RKO (cell line): ENCODE results near the gene PERM1.

Experiments
- DNase-seq: peaks from one replicate; pipeline ENCODE4 v3.0.0-alpha.2; 2016; ENCODE audit warnings: low spot score

PERM1 gene

DNA sequence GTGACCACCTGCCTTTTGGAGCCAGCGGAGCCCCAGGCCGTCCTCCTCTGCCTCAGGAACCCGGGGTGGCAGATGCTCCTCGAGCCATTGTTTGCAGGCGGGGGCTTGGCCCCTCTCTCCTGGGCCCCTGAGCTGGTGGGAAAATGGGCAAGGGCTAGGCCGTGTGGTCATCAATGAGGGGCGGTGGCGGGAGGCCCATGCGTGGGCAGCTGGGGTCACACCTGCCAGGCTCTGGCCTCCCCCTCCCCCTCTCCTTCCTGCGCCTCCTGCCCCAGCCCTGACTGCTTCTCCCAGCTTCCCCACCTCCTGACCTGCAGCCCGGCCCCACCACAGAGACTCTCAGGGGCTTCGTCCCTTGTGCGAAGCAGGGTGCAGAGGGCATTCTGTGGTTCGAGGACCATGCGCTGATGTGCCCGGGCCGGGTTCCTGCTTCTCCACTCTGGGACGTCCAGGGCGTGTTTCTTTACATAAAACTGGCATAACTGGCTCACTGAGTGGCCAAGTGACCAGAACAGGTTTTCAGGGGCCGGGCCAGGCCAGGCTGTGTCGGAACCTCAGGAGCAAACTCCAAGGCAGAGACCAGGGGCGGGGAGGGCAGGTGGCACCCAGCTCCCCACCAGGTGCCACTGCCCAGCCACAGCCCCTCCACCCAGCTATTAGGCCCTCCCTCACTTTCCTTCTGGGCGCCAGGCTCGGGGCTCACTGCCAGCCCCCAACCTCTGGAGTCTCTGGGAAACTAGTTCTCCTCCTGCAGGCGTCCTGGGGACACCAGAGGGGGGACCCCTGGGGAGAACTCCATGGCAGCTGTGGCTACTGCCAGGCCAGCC is 48.9 kb downstream of the PERM1 start:
- DNase-seq: no peak

DNA sequence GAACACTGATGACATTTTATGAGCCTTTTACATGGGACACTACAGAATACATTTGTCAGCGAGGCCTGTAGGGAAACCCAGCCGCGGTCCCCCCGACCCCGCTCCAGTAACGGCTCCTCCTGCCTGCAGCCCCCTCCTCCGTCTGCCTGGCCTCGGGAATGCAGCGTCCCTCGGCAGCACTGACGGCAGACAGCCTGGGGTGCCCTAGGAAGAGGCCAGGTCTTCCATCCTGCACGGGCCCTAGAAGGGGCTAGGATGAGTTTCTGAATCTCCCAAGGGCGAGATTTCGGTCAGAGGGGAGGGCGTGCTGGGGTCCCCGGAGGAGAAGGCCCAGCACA is 49.8 kb downstream of the PERM1 start:
- no peak for DNase-seq

DNA sequence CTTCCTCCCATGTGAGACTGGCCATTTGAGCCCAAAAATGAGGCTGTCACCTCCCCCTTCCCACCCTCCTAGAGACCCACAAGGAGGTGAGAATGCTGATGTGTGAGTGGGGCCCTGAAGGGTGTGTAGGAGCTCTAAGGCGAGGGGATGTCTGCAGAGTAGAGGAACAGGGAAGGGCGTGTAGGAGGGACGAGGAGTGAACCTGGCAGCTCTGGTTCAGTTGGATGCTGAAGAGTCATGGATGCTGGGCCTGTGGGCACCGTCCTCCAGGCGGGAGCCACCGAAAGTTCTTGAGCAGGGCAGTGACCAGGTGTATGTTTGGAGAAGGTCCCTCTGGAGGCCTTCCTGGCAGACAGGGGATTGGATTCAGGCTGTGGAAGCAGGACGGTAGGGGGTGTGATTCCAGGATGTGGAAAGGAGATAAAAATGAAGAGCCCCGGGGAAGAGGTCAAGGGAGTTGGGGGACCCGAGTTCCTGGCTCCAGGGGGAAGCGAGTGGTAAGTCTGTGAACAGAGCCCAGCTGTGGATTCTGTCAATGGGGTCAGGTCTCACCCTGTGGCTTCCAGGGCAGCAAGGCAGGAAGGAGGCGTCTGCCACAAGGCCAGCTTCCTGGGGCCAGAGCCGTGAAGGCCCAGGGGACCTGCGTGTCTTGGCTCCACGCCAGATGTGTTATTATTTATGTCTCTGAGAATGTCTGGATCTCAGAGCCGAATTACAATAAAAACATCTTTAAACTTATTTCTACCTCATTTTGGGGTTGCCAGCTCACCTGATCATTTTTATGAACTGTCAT is 50.3 kb downstream of the PERM1 start:
- DNase-seq: no peak

DNA sequence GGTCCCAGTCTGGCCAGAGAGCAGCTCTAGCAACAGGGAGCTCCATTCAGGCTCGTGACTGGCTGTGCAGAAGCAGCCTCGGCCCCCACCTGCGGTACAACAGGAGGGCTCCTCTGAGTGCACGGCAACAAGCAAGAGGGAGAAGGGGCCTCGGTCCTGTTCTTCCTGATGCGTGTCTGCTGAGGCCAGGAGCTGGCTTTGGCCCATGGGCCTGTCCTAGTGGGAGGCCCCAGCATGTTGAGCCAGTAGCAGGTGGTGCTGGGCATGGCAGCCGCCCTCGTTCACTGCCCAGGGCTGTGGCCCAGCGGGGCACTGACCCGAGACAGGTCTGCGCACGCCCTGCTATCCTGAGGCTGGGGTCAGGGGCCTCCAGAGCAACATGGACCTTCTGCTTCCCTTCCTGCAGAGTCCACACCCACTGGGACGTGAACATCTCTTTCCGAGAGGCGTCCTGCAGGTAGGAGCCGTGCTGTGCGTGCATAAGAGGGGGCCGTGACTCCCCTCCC is 51.2 kb downstream of the PERM1 start:
- no peak for DNase-seq

DNA sequence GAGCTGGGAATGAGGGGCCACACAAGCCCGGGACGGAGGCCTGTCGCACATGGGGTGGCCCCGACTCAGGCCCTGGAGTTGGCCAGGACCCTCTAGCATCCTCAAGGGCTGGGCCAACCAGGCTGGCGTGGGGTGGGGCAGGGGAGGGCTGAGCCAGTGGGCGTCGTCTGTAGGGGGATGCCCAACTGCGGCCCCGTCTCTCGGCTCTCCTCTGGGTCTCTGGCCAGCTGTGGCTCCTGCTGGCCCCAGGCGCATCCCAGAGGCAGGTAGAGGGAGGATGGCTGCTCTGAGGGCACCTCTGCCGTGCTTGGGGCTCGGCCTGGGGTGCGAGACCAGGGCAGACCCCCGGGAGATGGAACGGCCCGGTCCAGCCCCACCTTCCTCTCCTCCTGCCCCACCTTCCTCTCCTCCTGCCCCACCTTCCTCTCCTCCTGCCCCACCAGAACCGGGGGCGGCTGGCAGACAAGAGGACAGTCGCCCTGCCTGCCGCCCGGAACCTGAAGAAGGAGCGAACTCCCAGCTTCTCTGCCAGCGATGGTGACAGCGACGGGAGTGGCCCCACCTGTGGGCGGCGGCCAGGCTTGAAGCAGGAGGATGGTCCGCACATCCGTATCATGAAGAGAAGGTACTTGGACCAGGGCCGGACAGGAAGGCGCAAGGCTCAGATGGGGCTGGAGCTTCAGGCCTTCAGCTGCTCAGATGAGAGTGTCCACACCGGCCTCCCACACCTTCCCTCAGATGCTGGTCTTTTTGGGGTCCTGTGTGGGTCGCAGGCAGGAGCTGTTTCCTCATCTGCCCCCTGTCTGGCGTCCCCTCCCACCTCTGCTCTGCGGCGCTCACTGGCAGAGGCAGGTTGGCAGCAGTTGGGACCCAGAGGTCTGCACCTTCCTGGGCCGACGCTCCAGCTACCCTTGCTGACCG is 51.9 kb downstream of the PERM1 start:
- DNase-seq: no peak

DNA sequence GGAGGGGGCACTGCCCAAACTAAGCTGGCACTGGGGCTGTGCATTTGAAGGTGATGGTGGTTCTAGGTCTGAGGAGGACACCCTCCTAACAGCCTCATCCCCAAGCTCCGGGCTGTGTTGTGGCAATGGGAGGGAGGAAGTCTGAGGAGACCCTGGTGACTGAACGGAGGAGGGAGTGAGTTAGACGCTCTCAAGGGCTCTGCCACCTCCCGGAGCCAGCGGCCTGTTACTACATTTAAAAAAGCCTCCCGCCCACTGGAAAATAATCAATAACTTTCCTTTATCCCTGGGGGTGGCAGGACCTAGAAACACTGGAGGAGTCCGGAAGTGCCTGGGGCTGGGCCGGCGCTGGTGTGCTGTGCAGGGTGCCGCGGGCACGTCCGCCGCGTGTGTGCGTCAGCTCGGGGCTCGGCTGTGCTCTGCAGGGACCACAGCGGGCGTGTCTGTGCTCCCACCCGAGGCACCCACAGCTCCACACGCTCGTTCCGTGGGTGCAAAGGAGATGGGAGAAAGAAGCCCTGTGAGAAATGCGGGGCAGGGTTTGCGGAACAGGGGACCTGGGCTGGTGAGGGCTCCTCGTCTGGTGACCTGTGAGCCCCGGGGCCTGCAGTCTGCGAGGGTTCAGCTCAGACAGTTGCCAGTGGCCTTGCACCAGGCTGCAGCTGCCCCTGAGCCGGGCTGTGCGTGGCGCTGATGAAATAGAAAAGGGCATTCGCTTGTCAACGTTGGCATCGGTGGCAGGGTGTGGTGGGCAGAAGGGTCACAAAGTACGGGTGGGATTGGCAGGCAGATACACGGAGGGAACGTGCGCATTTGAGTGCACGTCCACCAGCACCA is 52.9 kb downstream of the PERM1 start:
- DNase-seq: no peak

DNA sequence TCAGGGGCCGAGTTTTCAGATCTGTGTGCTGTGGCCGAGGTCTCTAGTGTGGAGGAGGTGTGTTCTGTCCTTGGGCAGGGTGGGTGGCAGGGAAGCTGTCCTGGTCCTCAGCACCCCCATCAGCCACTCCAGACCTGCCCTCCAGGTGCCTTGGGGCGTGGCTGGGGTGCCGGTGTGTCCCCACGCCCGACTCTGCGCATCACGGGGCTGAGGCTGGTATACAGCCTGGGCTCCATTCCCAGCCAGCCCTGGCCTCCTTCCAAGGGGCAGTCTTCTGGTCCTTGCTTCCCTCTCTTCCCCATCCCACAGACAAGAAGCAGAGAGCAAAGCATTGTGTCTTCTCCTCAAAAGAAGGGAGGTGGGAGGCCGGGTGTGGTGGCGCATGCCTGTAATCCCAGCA is 54.1 kb downstream of the PERM1 start:
- DNase-seq: no peak

DNA sequence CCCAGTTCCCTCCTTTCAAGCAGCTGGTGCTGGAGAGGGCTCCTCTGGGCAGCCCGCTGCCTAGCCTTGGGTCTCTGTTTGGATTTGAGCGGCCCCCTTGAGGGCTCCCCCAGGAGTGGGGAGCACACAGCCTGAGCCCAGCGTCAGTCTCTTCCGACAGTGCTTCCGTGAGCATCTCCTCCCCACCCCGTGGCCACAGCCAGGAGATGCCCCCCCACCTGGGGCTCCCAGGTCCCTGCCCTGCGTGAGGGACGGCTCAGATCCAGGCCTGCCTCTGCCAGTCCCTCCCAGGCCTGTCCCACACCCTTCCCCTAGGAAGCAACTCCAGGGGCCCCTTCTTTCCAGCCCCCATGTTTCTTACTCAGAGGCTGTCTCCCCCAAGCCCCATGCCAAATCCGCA is 54.7 kb downstream of the PERM1 start:
- DNase-seq: no peak

DNA sequence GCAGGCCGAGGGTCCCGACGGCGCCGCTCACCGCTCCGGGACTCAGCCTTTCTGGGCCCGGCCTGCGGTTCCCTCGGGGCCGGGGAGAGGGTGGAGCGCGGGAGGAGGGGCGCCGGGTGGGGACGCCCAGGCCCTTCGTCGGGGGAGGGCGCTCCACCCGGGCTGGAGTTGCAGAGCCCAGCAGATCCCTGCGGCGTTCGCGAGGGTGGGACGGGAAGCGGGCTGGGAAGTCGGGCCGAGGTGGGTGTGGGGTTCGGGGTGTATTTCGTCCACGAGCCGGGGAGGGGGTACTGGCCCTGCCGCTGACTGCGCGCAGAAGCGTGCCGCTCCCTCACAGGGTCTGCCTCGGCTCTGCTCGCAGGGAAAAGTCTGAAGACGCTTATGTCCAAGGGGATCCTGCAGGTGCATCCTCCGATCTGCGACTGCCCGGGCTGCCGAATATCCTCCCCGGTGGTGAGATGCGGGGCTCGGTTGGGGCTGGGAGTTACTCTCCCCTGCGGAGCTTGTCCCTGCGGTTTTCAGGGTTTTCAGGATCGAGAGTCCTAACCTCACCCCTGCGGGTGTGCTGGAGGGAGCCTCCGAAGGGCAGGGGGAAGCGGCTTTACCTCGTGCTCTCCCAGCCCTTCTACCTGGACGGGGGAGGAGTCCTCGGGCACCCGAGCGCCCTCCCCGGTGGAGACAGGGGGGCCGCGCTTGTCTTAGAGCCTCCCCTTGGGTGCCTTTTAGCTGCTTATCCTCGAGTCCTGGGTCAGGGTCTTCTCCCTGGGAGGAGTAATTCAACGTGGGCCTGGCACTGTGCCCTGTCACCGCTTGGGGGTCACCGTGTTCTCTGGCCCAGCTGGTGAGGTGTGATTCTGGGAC is 56.1 kb downstream of the PERM1 start:
- DNase-seq: no peak
